Right atrium auricular region (tissue), 2 donors: ENCODE results near the gene TGFBR3. TPM values are rescaled to one million over a fixed set of nuclear protein-coding genes. Genes with fewer than 3 reads are reported as not detected.
A peak's percentile ranks its signal among the peaks of the same experiment; 100 is the strongest.

Source experiments
- DNase-seq: peaks from one replicate; pipeline ENCODE4 v3.0.0-alpha.2; 2019; ENCODE audit warnings: low spot score
- H3K27ac ChIP-seq, 2 donors: fragments of 200-600 bp; sonication (generic); 1 replicate in 1 of 2; 2 replicates in 1 of 2; pipeline ENCODE4 v1.5.1; 2016 to 2019
- H3K27me3 ChIP-seq, 2 donors: fragments of 200-600 bp; sonication (generic); one replicate each; pipeline versions ENCODE4 v1.5.1 to v1.6.0; 2017 to 2019
- H3K36me3 ChIP-seq: fragments of 200-600 bp; sonication (generic); one replicate; pipeline ENCODE4 v1.5.1; 2016
- H3K4me1 ChIP-seq, 2 donors: fragments of 200-600 bp; sonication (generic); one replicate each; pipeline versions ENCODE4 v1.5.1 to v1.6.0; 2017 to 2019
- H3K4me3 ChIP-seq, 2 donors: fragments of 200-600 bp; sonication (generic); 1 replicate in 1 of 2; 2 replicates in 1 of 2; pipeline ENCODE4 v1.5.1; 2017 to 2019; ENCODE audit warnings: mild to moderate bottlenecking in 1 of 2, moderate library complexity in 1 of 2
- H3K9me3 ChIP-seq, 2 donors: fragments of 200-600 bp; sonication (generic); one replicate each; pipeline ENCODE4 v1.5.1; 2019
- CTCF ChIP-seq, 2 donors: fragments of 200-600 bp; sonication (generic); IDR thresholded peaks; one replicate each; pipeline ENCODE4 v1.5.1; 2019; ENCODE audit warnings: antibody characterized with exemption in 2 of 2
- total RNA-seq, 2 donors: library from RNA; depleted of rRNA; stranded (reverse); fragments of >200 nt; gene quantifications; one replicate each; pipeline ENCODE4 v1.1.0, GENCODE V29; 2016

The TGFBR3 gene
- total RNA-seq, 2 donors from 2014 or later, result 40.5 to 64.8 TPM

DNA sequence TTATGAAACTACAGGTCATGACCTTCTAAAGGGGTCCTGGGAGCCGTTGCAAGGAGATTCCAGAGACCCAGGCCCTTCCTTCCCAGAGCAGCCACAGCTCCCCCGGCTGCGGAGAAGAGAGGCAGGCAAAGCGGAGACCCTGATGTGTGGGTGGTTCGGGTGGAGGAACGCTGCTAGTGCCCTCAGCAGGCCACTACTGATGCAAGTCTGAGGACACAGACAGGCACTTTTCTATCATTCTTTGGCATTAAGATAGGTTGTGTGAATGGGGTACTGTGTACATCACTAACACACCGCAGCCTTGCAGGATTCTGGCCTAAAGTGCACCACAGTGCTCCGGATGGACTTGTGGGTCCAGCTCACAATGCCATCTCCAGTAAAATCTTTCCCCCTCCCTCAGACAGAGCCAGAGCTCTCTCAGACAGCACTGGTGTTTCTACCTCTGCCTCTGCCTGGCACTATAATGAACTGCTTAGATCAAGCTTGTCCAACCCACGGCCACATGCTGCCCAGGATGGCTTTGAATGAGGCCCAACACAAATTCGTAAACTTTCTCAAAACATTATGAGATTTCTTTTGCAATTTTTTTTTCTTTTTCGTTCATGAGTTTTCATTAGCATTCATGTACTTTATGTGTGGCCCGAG is 121.4 kb downstream of the TGFBR3 start:
- Histone ChIP-seq H3K27me3 (no peaks in the 10 kb centered on the region), H3K36me3 (no peaks in the 10 kb centered on the region), H3K4me1 (peaks cover 0 to 29% of the 10 kb centered on the region in 2 donors), H3K9me3 (no peaks in the 10 kb centered on the region), H3K27ac (peak overlapping the region; percentile 17 to 54), H3K4me3 (no peak overlapping the region)
- DNase-seq, result peak; percentile 53
- TF ChIP-seq CTCF (IDR thresholded peaks at IDR 0.05), result no peak

GRCh38 chr1:91763252-91763651 is 122.7 kb downstream of the TGFBR3 start:
- H3K4me3 ChIP-seq, result no peak overlapping the region
- DNase-seq, result no peak
- no peak for TF ChIP-seq CTCF (IDR thresholded peaks at IDR 0.05)
- H3K9me3 ChIP-seq, result no peaks in the 10 kb centered on the region
- peaks cover 0 to 36% of the 10 kb centered on the region in 2 donors for H3K4me1 ChIP-seq
- peak overlapping the region; percentile 35 to 54 for H3K27ac ChIP-seq
- H3K27me3 ChIP-seq, result no peaks in the 10 kb centered on the region
- no peaks in the 10 kb centered on the region for H3K36me3 ChIP-seq

- no peak for TF ChIP-seq CTCF (IDR thresholded peaks at IDR 0.05)
- Histone ChIP-seq H3K4me3 (no peak overlapping the region), H3K27me3 (no peaks in the 10 kb centered on the region), H3K4me1 (peaks cover 0 to 44% of the 10 kb centered on the region in 2 donors), H3K36me3 (no peaks in the 10 kb centered on the region), H3K27ac (peak overlapping the region; percentile 40 to 54), H3K9me3 (no peaks in the 10 kb centered on the region)
- peak; percentile 59 for DNase-seq
Measured at GRCh38 chr1:91761295-91761721, 124.6 kb downstream of the TGFBR3 start.

- Histone ChIP-seq H3K9me3 (no peaks in the 10 kb centered on the region), H3K4me3 (no peak overlapping the region), H3K27me3 (no peaks in the 10 kb centered on the region), H3K36me3 (no peaks in the 10 kb centered on the region), H3K27ac (peak overlapping the region in 1 of 2 donors; percentile 75), H3K4me1 (peaks cover 0 to 51% of the 10 kb centered on the region in 2 donors)
- DNase-seq, result no peak
- no peak for TF ChIP-seq CTCF (IDR thresholded peaks at IDR 0.05)
Measured at GRCh38 chr1:91760512-91760911, 125.4 kb downstream of the TGFBR3 start.

- DNase-seq, result no peak
- H3K4me1 ChIP-seq, result peaks cover 0 to 61% of the 10 kb centered on the region in 2 donors
- H3K27me3 ChIP-seq, result no peaks in the 10 kb centered on the region
- no peaks in the 10 kb centered on the region for H3K36me3 ChIP-seq
- H3K9me3 ChIP-seq, result no peaks in the 10 kb centered on the region
- no peak for TF ChIP-seq CTCF (IDR thresholded peaks at IDR 0.05)
- peak overlapping the region; percentile 15 to 75 for H3K27ac ChIP-seq
- H3K4me3 ChIP-seq, result no peak overlapping the region
Measured at GRCh38 chr1:91759076-91759475, 126.9 kb downstream of the TGFBR3 start.
